Measurements from ENCODE around the gene WSCD2. TPM values are rescaled to one million over a fixed set of nuclear protein-coding genes. Genes with fewer than 3 reads are reported as not detected.
"Not testable (repeated sequence)": the region's sequence is repeated elsewhere in the genome, so short reads cannot be mapped to it uniquely, and the experiment has no call there.

The WSCD2 gene
- polyA plus RNA-seq, 1 donor (not counting 4 experiments of a cell fraction or from before 2014, with no cell fraction given): not detected

DNA sequence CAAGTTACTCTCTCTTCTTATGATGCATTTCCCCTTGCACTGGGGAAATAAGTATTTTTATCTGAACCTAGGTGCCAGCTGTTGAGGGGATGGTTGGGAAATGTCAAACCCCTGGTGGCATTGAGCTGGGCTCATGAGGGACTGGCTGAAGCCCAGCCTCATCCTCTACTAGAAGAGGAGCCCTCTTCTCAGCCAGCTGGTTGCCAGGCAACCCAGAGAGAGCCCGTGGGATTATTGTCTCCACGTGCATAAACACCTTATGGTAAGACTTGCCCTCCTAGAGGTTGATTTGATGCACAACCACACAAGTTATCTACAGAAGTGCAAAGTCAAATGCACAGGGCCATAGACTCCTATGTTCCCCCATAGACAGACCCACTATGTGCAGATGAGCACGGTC is 89.8 kb downstream of the WSCD2 start:
- Histone ChIP-seq H3K4me2 (ENCODE audit: control insufficient read depth, extremely low read depth, insufficient read depth, low read depth, low read length) (no peak overlapping the region), H4K20me1 (ENCODE audit: control insufficient read depth, extremely low read depth, insufficient read depth, low read length) (no peaks in the 10 kb centered on the region), H3K79me2 (ENCODE audit: control insufficient read depth, insufficient read depth, low read length) (no peaks in the 10 kb centered on the region), H3K9ac (ENCODE audit: control insufficient read depth, extremely low read depth, insufficient read depth, low read length) (no peak overlapping the region), H3K4me1 (ENCODE audit: control insufficient read depth, extremely low read depth, insufficient read depth, low read length) (no peaks in the 10 kb centered on the region), H3K9me1 (ENCODE audit: control insufficient read depth, extremely low read depth, insufficient read depth, low read length) (no peaks in the 10 kb centered on the region), H3K36me3 (ENCODE audit: control insufficient read depth in 2 of 2, extremely low read depth in 1 of 2, insufficient read depth in 2 of 2, low read length in 2 of 2) (no peaks in the 10 kb centered on the region), H3K4me3 (ENCODE audit: control insufficient read depth in 2 of 3, extremely low read depth in 1 of 3, insufficient read depth in 2 of 3, low read depth in 1 of 3, low read length in 3 of 3) (no peak overlapping the region), H3K27ac (ENCODE audit: control insufficient read depth, insufficient read depth, low read length) (no peak overlapping the region), H2AFZ (ENCODE audit: control insufficient read depth, low read length) (no peak overlapping the region), H3K27me3 (ENCODE audit: control insufficient read depth, extremely low read depth, insufficient read depth, low read length) (no peaks in the 10 kb centered on the region), H3K9me3 (ENCODE audit: control insufficient read depth, low read depth, low read length) (no peaks in the 10 kb centered on the region)
- no peak for TF ChIP-seq EZH2 (IDR thresholded peaks at IDR 0.05; ENCODE audit: low read length)
- no peak for TF ChIP-seq CTCF (optimal IDR thresholded peaks at IDR 0.05 in 1 of 3, IDR thresholded peaks at IDR 0.05 in 1 of 3, conservative IDR thresholded peaks at IDR 0.05 in 1 of 3; ENCODE audit: extremely low read depth in 1 of 3, insufficient read depth in 2 of 3, low read length in 3 of 3)
- FAIRE-seq (no peak), DNase-seq (ENCODE audit: low read depth, low spot score) (no peak)
- dilution Hi-C loops (cut with MboI; ENCODE audit: extremely low pct_ligation_motif_present, low sequenced_read_pairs): no loop called here

GRCh38 chr12:108225101-108225500 is 96.0 kb downstream of the WSCD2 start:
- H3K27ac ChIP-seq (ENCODE audit: control insufficient read depth, insufficient read depth, low read length); H3K4me2 ChIP-seq (ENCODE audit: control insufficient read depth, extremely low read depth, insufficient read depth, low read depth, low read length); FAIRE-seq; H3K9me3 ChIP-seq (ENCODE audit: control insufficient read depth, low read depth, low read length); H3K79me2 ChIP-seq (ENCODE audit: control insufficient read depth, insufficient read depth, low read length); H3K4me1 ChIP-seq (ENCODE audit: control insufficient read depth, extremely low read depth, insufficient read depth, low read length); H3K27me3 ChIP-seq (ENCODE audit: control insufficient read depth, extremely low read depth, insufficient read depth, low read length); H3K4me3 ChIP-seq (ENCODE audit: control insufficient read depth in 2 of 3, extremely low read depth in 1 of 3, insufficient read depth in 2 of 3, low read depth in 1 of 3, low read length in 3 of 3); dilution Hi-C loops (cut with MboI; ENCODE audit: extremely low pct_ligation_motif_present, low sequenced_read_pairs); H4K20me1 ChIP-seq (ENCODE audit: control insufficient read depth, extremely low read depth, insufficient read depth, low read length); H2AFZ ChIP-seq (ENCODE audit: control insufficient read depth, low read length); H3K36me3 ChIP-seq (ENCODE audit: control insufficient read depth in 2 of 2, extremely low read depth in 1 of 2, insufficient read depth in 2 of 2, low read length in 2 of 2); DNase-seq (ENCODE audit: low read depth, low spot score); H3K9me1 ChIP-seq (ENCODE audit: control insufficient read depth, extremely low read depth, insufficient read depth, low read length); H3K9ac ChIP-seq (ENCODE audit: control insufficient read depth, extremely low read depth, insufficient read depth, low read length): not testable (repeated sequence)

GRCh38 chr12:108226866-108227265 is 97.8 kb downstream of the WSCD2 start:
- Histone ChIP-seq H3K27me3 (ENCODE audit: control insufficient read depth, extremely low read depth, insufficient read depth, low read length) (no peaks in the 10 kb centered on the region), H3K4me2 (ENCODE audit: control insufficient read depth, extremely low read depth, insufficient read depth, low read depth, low read length) (no peak overlapping the region), H3K27ac (ENCODE audit: control insufficient read depth, insufficient read depth, low read length) (no peak overlapping the region), H3K4me1 (ENCODE audit: control insufficient read depth, extremely low read depth, insufficient read depth, low read length) (no peaks in the 10 kb centered on the region), H3K36me3 (ENCODE audit: control insufficient read depth in 2 of 2, extremely low read depth in 1 of 2, insufficient read depth in 2 of 2, low read length in 2 of 2) (no peaks in the 10 kb centered on the region), H3K9me3 (ENCODE audit: control insufficient read depth, low read depth, low read length) (no peaks in the 10 kb centered on the region), H3K4me3 (ENCODE audit: control insufficient read depth in 2 of 3, extremely low read depth in 1 of 3, insufficient read depth in 2 of 3, low read depth in 1 of 3, low read length in 3 of 3) (no peak overlapping the region), H3K9me1 (ENCODE audit: control insufficient read depth, extremely low read depth, insufficient read depth, low read length) (no peaks in the 10 kb centered on the region), H3K79me2 (ENCODE audit: control insufficient read depth, insufficient read depth, low read length) (no peaks in the 10 kb centered on the region), H3K9ac (ENCODE audit: control insufficient read depth, extremely low read depth, insufficient read depth, low read length) (no peak overlapping the region), H4K20me1 (ENCODE audit: control insufficient read depth, extremely low read depth, insufficient read depth, low read length) (no peaks in the 10 kb centered on the region), H2AFZ (ENCODE audit: control insufficient read depth, low read length) (no peak overlapping the region)
- TF ChIP-seq CTCF (optimal IDR thresholded peaks at IDR 0.05 in 1 of 3, IDR thresholded peaks at IDR 0.05 in 1 of 3, conservative IDR thresholded peaks at IDR 0.05 in 1 of 3; ENCODE audit: extremely low read depth in 1 of 3, insufficient read depth in 2 of 3, low read length in 3 of 3): no peak
- TF ChIP-seq EZH2 (IDR thresholded peaks at IDR 0.05; ENCODE audit: low read length): no peak
- FAIRE-seq (no peak), DNase-seq (ENCODE audit: low read depth, low spot score) (no peak)
- dilution Hi-C loops (cut with MboI; ENCODE audit: extremely low pct_ligation_motif_present, low sequenced_read_pairs): no loop called here
